GM12878 (cell line): Measurements from ENCODE around the gene ATF3. TPM values are rescaled to one million over a fixed set of nuclear protein-coding genes. Genes with fewer than 3 reads are reported as not detected.
A peak's percentile ranks its signal among the peaks of the same experiment; 100 is the strongest.

Experiments used
- ATAC-seq: fragments of 200-7000 bp; cut with Tn5 transposase; 3 replicates; pipeline ENCODE4 v1.9.1; 2020; ENCODE audit warnings: mild to moderate bottlenecking, moderate library complexity
- BruUV-seq: library from RNA; stranded (reverse); fragments of 400-500 nt; replicated peaks from 2 replicates; lab custom pipeline; 2021; lab: Mats Ljungman, UMichigan
- CTCF ChIA-PET: fragments of 300-600 bp; sonication (Branson Sonifier 250); formaldehyde crosslinking; extraction: SDS; loops from one replicate; lab custom pipeline; 2021; ENCODE audit warnings: inconsistent platforms; lab: Yijun Ruan, JAX
- POLR2A ChIA-PET: fragments of 350-600 bp; formaldehyde crosslinking; extraction: SDS; loops from one replicate; lab custom pipeline; 2021; ENCODE audit warnings: inconsistent platforms; lab: Charles Lee
- RAD21 ChIA-PET: fragments of 300-600 bp; sonication (Branson Sonifier 250); formaldehyde crosslinking; loops from one replicate; lab custom pipeline; 2023; ENCODE audit warnings: antibody characterized with exemption; ENCODE audit not compliant: unreplicated experiment; lab: Charles Lee
- SMC1A ChIA-PET: fragments of 300-600 bp; sonication (Branson Sonifier 250); formaldehyde crosslinking; loops from one replicate; lab custom pipeline; 2023; ENCODE audit not compliant: unreplicated experiment, uncharacterized antibody; lab: Charles Lee
- DNase-seq: peaks from one replicate; pipeline ENCODE4 v3.0.0-alpha.2; 2011; ENCODE audit warnings: low read depth, low spot score
- FAIRE-seq: peaks from 3 replicates; lab custom pipeline; 2011; peaks lifted over from hg19 to GRCh38; lab: Jason Lieb, UNC
- H2AFZ ChIP-seq: 2 replicates; pipeline ENCODE4 v1.6.0; 2011; ENCODE audit warnings: low read depth, low read length, control low read depth; ENCODE audit not compliant: control insufficient read depth
- H3K27ac ChIP-seq: 2 replicates; pipeline ENCODE4 v1.5.1; 2011; ENCODE audit warnings: control low read depth; ENCODE audit not compliant: control insufficient read depth, insufficient read depth
- H3K27me3 ChIP-seq, 2 experiments: replicated peaks in 1 of 2; 2 replicates each; pipeline versions ENCODE4 v1.6.0 to v1.6.1; 2011; ENCODE audit warnings: low read length in 1 of 2; ENCODE audit not compliant: control insufficient read depth in 2 of 2, insufficient read depth in 2 of 2
- H3K36me3 ChIP-seq, 2 experiments: 2 replicates each; pipeline ENCODE4 v1.5.1; 2011; ENCODE audit warnings: low read length in 1 of 2; ENCODE audit not compliant: control insufficient read depth in 2 of 2, insufficient read depth in 2 of 2
- H3K4me1 ChIP-seq: 2 replicates; pipeline ENCODE4 v1.6.1; 2011; ENCODE audit warnings: mild to moderate bottlenecking, low read length, moderate library complexity, mixed read lengths; ENCODE audit not compliant: control insufficient read depth, insufficient read depth
- H3K4me2 ChIP-seq: 2 replicates; pipeline ENCODE4 v1.6.0; 2011; ENCODE audit warnings: control low read depth; ENCODE audit not compliant: control insufficient read depth, insufficient read depth
- H3K4me3 ChIP-seq: fragments of 200-600 bp; sonication (generic); 2 replicates; pipeline ENCODE4 v1.5.1; 2016
- H3K79me2 ChIP-seq: 2 replicates; pipeline ENCODE4 v1.6.0; 2011; ENCODE audit warnings: low read length; ENCODE audit not compliant: control insufficient read depth, insufficient read depth
- H3K9ac ChIP-seq: 2 replicates; pipeline ENCODE4 v1.8.0; 2011; ENCODE audit warnings: low read length, control low read depth, mixed read lengths; ENCODE audit not compliant: control insufficient read depth, insufficient read depth
- H3K9me3 ChIP-seq: replicated peaks from 3 replicates; pipeline ENCODE4 v1.5.1; 2011; ENCODE audit warnings: mild to moderate bottlenecking, low read length; ENCODE audit not compliant: control insufficient read depth, insufficient read depth
- H4K20me1 ChIP-seq: 2 replicates; pipeline ENCODE4 v1.6.0; 2011; ENCODE audit not compliant: control insufficient read depth, insufficient read depth
- IRF3 ChIP-seq: fragments of 450-650 bp; IDR thresholded peaks from 2 replicates; pipeline ENCODE4 v1.6.1; 2014; ENCODE audit warnings: mild to moderate bottlenecking
- KLF5 ChIP-seq: fragments of 450-650 bp; IDR thresholded peaks from 2 replicates; pipeline ENCODE4 v1.6.1; 2014; ENCODE audit warnings: mild to moderate bottlenecking; ENCODE audit not compliant: partially characterized antibody
- PML ChIP-seq: IDR thresholded peaks from 2 replicates; pipeline ENCODE4 v1.6.1; 2012; ENCODE audit warnings: low read length, inconsistent platforms
- POLR2A ChIP-seq: IDR thresholded peaks from 2 replicates; pipeline ENCODE4 v1.6.1; 2011; ENCODE audit warnings: low read depth, mild to moderate bottlenecking, low read length
- POLR2AphosphoS5 ChIP-seq: IDR thresholded peaks from 2 replicates; pipeline ENCODE4 v1.6.1; 2011; ENCODE audit warnings: mild to moderate bottlenecking, low read length, inconsistent platforms
- RAD51 ChIP-seq: fragments of 450-650 bp; IDR thresholded peaks from 2 replicates; pipeline ENCODE4 v1.6.1; 2016; ENCODE audit warnings: moderate library complexity, mild to moderate bottlenecking, inconsistent platforms
- WGBS: methylation state at CpG from one replicate; pipeline ENCODE4 v1.1.6; 2016; ENCODE audit warnings: low lambda C conversion rate; ENCODE audit not compliant: insufficient replicate concordance, insufficient coverage; ENCODE audit errors: missing lambda C conversion rate; 5-methylcytosine and 5-hydroxymethylcytosine counted together
- in situ Hi-C: fragments of 300-500 bp; cut with MboI; formaldehyde crosslinking; loops from 9 replicates; pipeline ENCODE4 v1.14.3; 2018; ENCODE audit warnings: mixed read lengths
- intact Hi-C: fragments of 100-400 bp; cut with micrococcal nuclease; formaldehyde crosslinking; loops from one replicate; pipeline ENCODE4 v1.14.2; 2022; ENCODE audit not compliant: unreplicated experiment
- polyA plus RNA-seq, 11 experiments: library from polyadenylated mRNA; depleted of rRNA in 4 of 11; unstranded in 6 of 11; stranded (reverse) in 5 of 11; fragments of >200 nt; fragmentation: Nextera tagmentation in 4 of 11; fragmentation: Illumina TruSeq in 1 of 11; extraction: Ambion mirVana in 4 of 11; extraction: Trizol in 1 of 11; gene quantifications; 1 replicate in 1 of 11; 2 replicates in 10 of 11; pipeline versions ENCODE4 v1.2.1 to v1.2.3, GENCODE V29; 2011 to 2016; ENCODE audit warnings: inconsistent platforms in 2 of 11, missing spikeins in 2 of 11, low read depth in 1 of 11
- total RNA-seq, 4 experiments: library from RNA; depleted of rRNA in 3 of 4; stranded (reverse); fragments of >200 nt in 3 of 4; fragmentation: Illumina TruSeq in 1 of 4; extraction: Trizol in 1 of 4; gene quantifications; 2 replicates each; pipeline versions ENCODE4 v1.2.1 to v1.2.3, GENCODE V29; 2013 to 2021

Gene ATF3
- total and polyA plus RNA-seq, 10 of the 15 experiments (the other 5 are each of a cell fraction or from before 2014, with no cell fraction given), result 3.0 to 13.9 (median 8.3) TPM

GRCh38 chr1:212610575-212610967 is 2.0 kb downstream of the ATF3 start:
- in situ Hi-C loops, result no loop called here
- no peak for ATAC-seq
- no peak overlapping the region for H3K27ac ChIP-seq
- H3K9ac ChIP-seq, result peak overlapping the region; percentile 87; the same call in 1 of the 2 replicates
- ChIA-PET CTCF (interaction anchor here (1.2 to 2.6 kb wide), 5 partner anchors 14 to 171 kb away, joined by 3 to 24 read pairs (median 5); no protein-coding TSS in a partner anchor), POLR2A (interaction anchor here (0.5 to 2.3 kb wide), 3 partner anchors 8 to 188 kb away, joined by 4 to 7 read pairs (median 5); no protein-coding TSS in a partner anchor), SMC1A (interaction anchor here (1.0 to 2.8 kb wide), 5 partner anchors 13 to 171 kb away, joined by 5 to 17 read pairs (median 14); no protein-coding TSS in a partner anchor), RAD21 (interaction anchor here (0.8 to 1.8 kb wide), 3 partner anchors 13 to 134 kb away, joined by 3 to 7 read pairs (median 5); no protein-coding TSS in a partner anchor)
- H2AFZ ChIP-seq, result no peak overlapping the region
- no TSS peak for BruUV-seq
- TF ChIP-seq KLF5, result no peak
- TF ChIP-seq PML, result no peak
- no peak for TF ChIP-seq IRF3
- TF ChIP-seq RAD51, result no peak
- TF ChIP-seq POLR2AphosphoS5, result 0 out of 2 replicates have a peak, but pooled peaks have one; percentile 10
- 0 out of 2 replicates have a peak, but pooled peaks have one; percentile 20 for TF ChIP-seq POLR2A
- peaks cover 5% of the 10 kb centered on the region in 2 experiments; a peak in 3 of 4 replicates for H3K36me3 ChIP-seq
- H3K9me3 ChIP-seq, result no peaks in the 10 kb centered on the region
- intact Hi-C loops, result loop anchor here (2.0 to 5.0 kb wide), 2 partner anchors 172 to 342 kb away; partner anchors contain the start of gene VASH2
- peaks cover 34% of the 10 kb centered on the region for H3K4me1 ChIP-seq
- H3K4me2 ChIP-seq, result peak overlapping the region; percentile 99
- no peak for FAIRE-seq
- 98% methylated on average over 5 of the region's 5 CpGs for WGBS
- no peaks in the 10 kb centered on the region for H4K20me1 ChIP-seq
- H3K27me3 ChIP-seq, result peaks cover 0 to 6% of the 10 kb centered on the region in 2 experiments; a peak in 1 of 4 replicates
- H3K79me2 ChIP-seq, result peaks cover 63% of the 10 kb centered on the region
- DNase-seq, result no peak
- peak overlapping the region; percentile 87 for H3K4me3 ChIP-seq
